K562 (cell line): ENCODE measurements around the gene ARRDC5. TPM values are rescaled to one million over a fixed set of nuclear protein-coding genes. Genes with fewer than 3 reads are reported as not detected.
A peak's percentile ranks its signal among the peaks of the same experiment; 100 is the strongest.

Experiments
- ARHGAP35 ChIP-seq: fragments of 450-650 bp; IDR thresholded peaks from 2 replicates; pipeline ENCODE4 v1.6.1; 2018; ENCODE audit not compliant: partially characterized antibody
- ARID3B ChIP-seq: fragments of 250-450 bp; sonication (Bioruptor Pico); IDR thresholded peaks from 2 replicates; pipeline ENCODE4 v1.4.0; 2020; ENCODE audit warnings: borderline replicate concordance
- BRF1 ChIP-seq: IDR thresholded peaks from 3 replicates; pipeline ENCODE4 v1.6.1; 2011; ENCODE audit warnings: borderline replicate concordance, mild to moderate bottlenecking; ENCODE audit not compliant: insufficient read length; ENCODE audit errors: extremely low read depth
- CHD1 ChIP-seq: fragments of 200-600 bp; sonication (generic); IDR thresholded peaks from one replicate; pipeline ENCODE4 v1.6.1; 2012; ENCODE audit warnings: mild to moderate bottlenecking, moderate library complexity, low read length, inconsistent platforms
- FOXK2 ChIP-seq, 2 experiments: fragments of 450-650 bp; IDR thresholded peaks in 1 of 2; conservative IDR thresholded peaks in 1 of 2; 2 replicates each; pipeline ENCODE4 v1.6.1; 2016; ENCODE audit warnings: low read depth in 2 of 2, mild to moderate bottlenecking in 1 of 2
- GABPB2 ChIP-seq: fragments of 250-450 bp; sonication (Bioruptor Pico); conservative IDR thresholded peaks from 2 replicates; pipeline ENCODE4 v1.5.1; 2021; ENCODE audit warnings: mild to moderate bottlenecking
- GTF2A2 ChIP-seq: IDR thresholded peaks from 2 replicates; pipeline ENCODE4 v1.6.1; 2016; ENCODE audit warnings: mild to moderate bottlenecking, missing genetic modification characterization, missing compliant biosample characterization
- ID3 ChIP-seq, 2 experiments: fragments of 250-450 bp in 1 of 2; fragments of 450-650 bp in 1 of 2; sonication (Bioruptor Pico) in 1 of 2; IDR thresholded peaks; 2 replicates each; pipeline versions ENCODE4 v1.6.1 to v1.8.0; 2016 to 2021; ENCODE audit warnings: mild to moderate bottlenecking in 2 of 2, moderate library complexity in 2 of 2, missing compliant biosample characterization in 1 of 2, missing genetic modification characterization in 1 of 2
- LARP7 ChIP-seq: fragments of 450-650 bp; IDR thresholded peaks from 2 replicates; pipeline ENCODE4 v1.6.1; 2016
- MBD2 ChIP-seq: sonication (generic); IDR thresholded peaks from 2 replicates; pipeline ENCODE4 v1.6.1; 2016; ENCODE audit warnings: low read depth, borderline replicate concordance
- PHF8 ChIP-seq: fragments of 200-600 bp; sonication (generic); IDR thresholded peaks from 2 replicates; pipeline ENCODE4 v1.6.1; 2012; ENCODE audit warnings: mixed run types, mild to moderate bottlenecking, inconsistent platforms, low read length, moderate library complexity, borderline replicate concordance
- RBM39 ChIP-seq: fragments of 200-400 bp; formaldehyde crosslinking; optimal IDR thresholded peaks from 2 replicates; pipeline ENCODE3; 2018; ENCODE audit warnings: low read depth, low read length
- RCOR1 ChIP-seq, 2 experiments: IDR thresholded peaks; 2 replicates each; pipeline ENCODE4 v1.6.1; 2012; ENCODE audit warnings: low read depth in 2 of 2, low read length in 2 of 2, borderline replicate concordance in 1 of 2, improper control_type of control experiment in 1 of 2
- RHOXF2B ChIP-seq: fragments of 250-450 bp; sonication (Bioruptor Pico); conservative IDR thresholded peaks from 2 replicates; pipeline ENCODE4 v1.5.1; 2021
- THRAP3 ChIP-seq: fragments of 450-650 bp; IDR thresholded peaks from 2 replicates; pipeline ENCODE4 v1.6.1; 2016; ENCODE audit warnings: mild to moderate bottlenecking, inconsistent platforms, borderline replicate concordance
- ZNF583 ChIP-seq: fragments of 250-450 bp; sonication (Bioruptor Pico); IDR thresholded peaks from 2 replicates; pipeline ENCODE4 v1.4.0; 2020
- polyA plus RNA-seq, 8 experiments: library from polyadenylated mRNA; depleted of rRNA in 4 of 8; stranded (reverse) in 5 of 8; unstranded in 3 of 8; fragments of >200 nt; fragmentation: Nextera tagmentation in 2 of 8; fragmentation: Illumina TruSeq in 1 of 8; extraction: Ambion mirVana in 2 of 8; extraction: Trizol in 1 of 8; gene quantifications; 2 replicates each; pipeline versions ENCODE4 v1.2.1 to v1.2.3, GENCODE V29; 2011 to 2014; ENCODE audit warnings: inconsistent platforms in 1 of 8, missing spikeins in 1 of 8
- total RNA-seq, 7 experiments: library from RNA; depleted of rRNA in 6 of 7; stranded (reverse); fragments of >200 nt in 6 of 7; fragmentation: Illumina TruSeq in 2 of 7; extraction: Trizol in 2 of 7; gene quantifications; 2 replicates each; pipeline versions ENCODE4 v1.2.1 to v1.2.3, GENCODE V29; 2011 to 2021; ENCODE audit warnings: low replicate concordance in 1 of 7
- TF ChIP-seq, protein P1 (sequence below): fragments of 450-650 bp; IDR thresholded peaks from 2 replicates; pipeline ENCODE4 v1.6.1; 2016; ENCODE audit warnings: antibody characterized with exemption
- TF ChIP-seq, protein P2 (sequence below): fragments of 250-450 bp; sonication (Bioruptor Pico); IDR thresholded peaks from 2 replicates; pipeline ENCODE4 v1.8.0; 2022; ENCODE audit warnings: moderate library complexity, mild to moderate bottlenecking, inconsistent platforms
- TF ChIP-seq, protein P3 (sequence below): fragments of 450-650 bp; IDR thresholded peaks from 2 replicates; pipeline ENCODE4 v1.7.1; 2018; ENCODE audit warnings: mild to moderate bottlenecking, low read depth; ENCODE audit not compliant: partially characterized antibody

ARRDC5 gene
- total and polyA plus RNA-seq, 9 of the 15 experiments (the other 6 are each of a cell fraction or from before 2014, with no cell fraction given), result not detected

GRCh38 chr19:4909156-4909896 is 6.6 kb upstream of the ARRDC5 start, which contains the start of gene UHRF1 (continued):
- TF ChIP-seq ID3 (CRISPR knock-in tag; IDR thresholded peaks at IDR 0.05) (no peak), ID3 (tag; IDR thresholded peaks at IDR 0.05) (peak; percentile 61), ARHGAP35 (no peak), GTF2A2 (no peak), GABPB2 (CRISPR knock-in tag) (no peak), RHOXF2B (CRISPR knock-in tag) (no peak), PHF8 (peak; percentile 61; the same call in 1 of the 2 replicates), ARID3B (no peak), MBD2 (0 out of 2 replicates have a peak, but pooled peaks have one; percentile 29), THRAP3 (no peak), LARP7 (no peak), BRF1 (no peak), ZNF583 (CRISPR knock-in tag) (no peak), RBM39 (no peak), RCOR1 (IDR thresholded peaks at IDR 0.05; ENCODE audit: borderline replicate concordance in 1 of 2, low read depth in 2 of 2, low read length in 2 of 2) (0 out of 4 replicates have a peak, but pooled peaks of 1 of the 2 experiments have one; percentile 34), FOXK2 (conservative IDR thresholded peaks at IDR 0.05 in 1 of 2, IDR thresholded peaks at IDR 0.05 in 1 of 2; ENCODE audit: low read depth in 2 of 2) (no peak), CHD1 (peak; percentile 86)
- TF ChIP-seq, protein P1, sequence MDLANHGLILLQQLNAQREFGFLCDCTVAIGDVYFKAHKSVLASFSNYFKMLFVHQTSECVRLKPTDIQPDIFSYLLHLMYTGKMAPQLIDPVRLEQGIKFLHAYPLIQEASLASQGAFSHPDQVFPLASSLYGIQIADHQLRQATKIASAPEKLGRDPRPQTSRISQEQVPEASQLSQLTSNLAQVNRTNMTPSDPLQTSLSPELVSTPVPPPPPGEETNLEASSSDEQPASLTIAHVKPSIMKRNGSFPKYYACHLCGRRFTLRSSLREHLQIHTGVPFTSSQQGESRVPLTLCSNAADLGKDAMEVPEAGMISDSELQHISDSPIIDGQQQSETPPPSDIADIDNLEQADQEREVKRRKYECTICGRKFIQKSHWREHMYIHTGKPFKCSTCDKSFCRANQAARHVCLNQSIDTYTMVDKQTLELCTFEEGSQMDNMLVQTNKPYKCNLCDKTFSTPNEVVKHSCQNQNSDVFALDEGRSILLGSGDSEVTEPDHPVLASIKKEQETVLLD, result peak; percentile 14; the same call in 1 of the 2 replicates
- TF ChIP-seq, protein P2, sequence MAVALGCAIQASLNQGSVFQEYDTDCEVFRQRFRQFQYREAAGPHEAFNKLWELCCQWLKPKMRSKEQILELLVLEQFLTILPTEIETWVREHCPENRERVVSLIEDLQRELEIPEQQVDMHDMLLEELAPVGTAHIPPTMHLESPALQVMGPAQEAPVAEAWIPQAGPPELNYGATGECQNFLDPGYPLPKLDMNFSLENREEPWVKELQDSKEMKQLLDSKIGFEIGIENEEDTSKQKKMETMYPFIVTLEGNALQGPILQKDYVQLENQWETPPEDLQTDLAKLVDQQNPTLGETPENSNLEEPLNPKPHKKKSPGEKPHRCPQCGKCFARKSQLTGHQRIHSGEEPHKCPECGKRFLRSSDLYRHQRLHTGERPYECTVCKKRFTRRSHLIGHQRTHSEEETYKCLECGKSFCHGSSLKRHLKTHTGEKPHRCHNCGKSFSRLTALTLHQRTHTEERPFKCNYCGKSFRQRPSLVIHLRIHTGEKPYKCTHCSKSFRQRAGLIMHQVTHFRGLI (CRISPR knock-in tag), result no peak
- TF ChIP-seq, protein P3, sequence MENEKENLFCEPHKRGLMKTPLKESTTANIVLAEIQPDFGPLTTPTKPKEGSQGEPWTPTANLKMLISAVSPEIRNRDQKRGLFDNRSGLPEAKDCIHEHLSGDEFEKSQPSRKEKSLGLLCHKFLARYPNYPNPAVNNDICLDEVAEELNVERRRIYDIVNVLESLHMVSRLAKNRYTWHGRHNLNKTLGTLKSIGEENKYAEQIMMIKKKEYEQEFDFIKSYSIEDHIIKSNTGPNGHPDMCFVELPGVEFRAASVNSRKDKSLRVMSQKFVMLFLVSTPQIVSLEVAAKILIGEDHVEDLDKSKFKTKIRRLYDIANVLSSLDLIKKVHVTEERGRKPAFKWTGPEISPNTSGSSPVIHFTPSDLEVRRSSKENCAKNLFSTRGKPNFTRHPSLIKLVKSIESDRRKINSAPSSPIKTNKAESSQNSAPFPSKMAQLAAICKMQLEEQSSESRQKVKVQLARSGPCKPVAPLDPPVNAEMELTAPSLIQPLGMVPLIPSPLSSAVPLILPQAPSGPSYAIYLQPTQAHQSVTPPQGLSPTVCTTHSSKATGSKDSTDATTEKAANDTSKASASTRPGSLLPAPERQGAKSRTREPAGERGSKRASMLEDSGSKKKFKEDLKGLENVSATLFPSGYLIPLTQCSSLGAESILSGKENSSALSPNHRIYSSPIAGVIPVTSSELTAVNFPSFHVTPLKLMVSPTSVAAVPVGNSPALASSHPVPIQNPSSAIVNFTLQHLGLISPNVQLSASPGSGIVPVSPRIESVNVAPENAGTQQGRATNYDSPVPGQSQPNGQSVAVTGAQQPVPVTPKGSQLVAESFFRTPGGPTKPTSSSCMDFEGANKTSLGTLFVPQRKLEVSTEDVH, result peak; percentile 99
